ENCODE results near the gene NUAK1.

DNA sequence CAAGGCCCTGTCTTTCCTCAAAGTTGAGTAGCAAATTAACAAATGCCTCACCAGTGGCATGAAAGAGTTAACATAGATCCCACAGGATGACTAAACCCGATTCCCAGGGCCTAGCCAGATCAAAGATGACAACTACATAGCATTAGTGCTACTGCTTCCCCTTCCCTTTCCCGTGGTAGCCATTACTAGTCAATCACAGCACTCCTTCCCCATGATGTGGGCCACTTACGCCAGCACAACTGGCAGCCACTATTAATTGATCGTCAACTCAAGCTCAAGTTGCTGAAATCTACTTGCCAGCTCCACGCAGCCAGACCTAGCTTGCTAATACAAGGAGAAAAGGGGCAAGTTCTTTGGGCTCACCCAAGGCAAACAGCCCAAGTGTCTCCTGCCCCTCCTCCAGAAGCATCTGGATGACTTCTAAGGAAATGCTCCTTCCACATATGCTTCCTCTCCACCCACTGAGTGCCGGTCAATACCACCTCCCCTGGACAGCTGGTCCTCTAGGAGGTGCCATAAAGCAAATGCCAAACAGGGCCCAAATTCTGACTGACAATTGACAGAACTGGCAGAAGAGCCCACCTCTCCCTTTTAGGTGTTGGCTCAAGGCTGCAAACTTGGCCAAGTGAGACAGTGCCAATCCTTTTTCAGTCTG, 72.6 kb downstream of the NUAK1 start:
- TF ChIP-seq, protein P1, sequence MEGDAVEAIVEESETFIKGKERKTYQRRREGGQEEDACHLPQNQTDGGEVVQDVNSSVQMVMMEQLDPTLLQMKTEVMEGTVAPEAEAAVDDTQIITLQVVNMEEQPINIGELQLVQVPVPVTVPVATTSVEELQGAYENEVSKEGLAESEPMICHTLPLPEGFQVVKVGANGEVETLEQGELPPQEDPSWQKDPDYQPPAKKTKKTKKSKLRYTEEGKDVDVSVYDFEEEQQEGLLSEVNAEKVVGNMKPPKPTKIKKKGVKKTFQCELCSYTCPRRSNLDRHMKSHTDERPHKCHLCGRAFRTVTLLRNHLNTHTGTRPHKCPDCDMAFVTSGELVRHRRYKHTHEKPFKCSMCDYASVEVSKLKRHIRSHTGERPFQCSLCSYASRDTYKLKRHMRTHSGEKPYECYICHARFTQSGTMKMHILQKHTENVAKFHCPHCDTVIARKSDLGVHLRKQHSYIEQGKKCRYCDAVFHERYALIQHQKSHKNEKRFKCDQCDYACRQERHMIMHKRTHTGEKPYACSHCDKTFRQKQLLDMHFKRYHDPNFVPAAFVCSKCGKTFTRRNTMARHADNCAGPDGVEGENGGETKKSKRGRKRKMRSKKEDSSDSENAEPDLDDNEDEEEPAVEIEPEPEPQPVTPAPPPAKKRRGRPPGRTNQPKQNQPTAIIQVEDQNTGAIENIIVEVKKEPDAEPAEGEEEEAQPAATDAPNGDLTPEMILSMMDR (conservative IDR thresholded peaks at IDR 0.05): no peak
- TF ChIP-seq ZFX (IDR thresholded peaks at IDR 0.05): no peak

Data from C4-2B (cell line).